Suprapubic skin (tissue), 4 donors: ENCODE data around the gene SEC11A.

Experiments used
- CTCF ChIP-seq, 2 donors: fragments of 200-600 bp in 1 of 2; fragments of 450-650 bp in 1 of 2; sonication (generic) in 1 of 2; IDR thresholded peaks; one replicate each; pipeline ENCODE4 v1.5.1; 2016 to 2019; ENCODE audit warnings: antibody characterized with exemption in 2 of 2, mild to moderate bottlenecking in 1 of 2, moderate library complexity in 1 of 2
- EP300 ChIP-seq: sonication (generic); formaldehyde crosslinking; IDR thresholded peaks from one replicate; pipeline ENCODE4 v1.6.1; 2017; ENCODE audit warnings: antibody characterized with exemption
- POLR2A ChIP-seq, 2 donors: fragments of 450-650 bp; IDR thresholded peaks; one replicate each; pipeline ENCODE4 v1.6.1; 2017; ENCODE audit warnings: antibody characterized with exemption in 2 of 2, mild to moderate bottlenecking in 2 of 2, moderate library complexity in 2 of 2
- POLR2AphosphoS5 ChIP-seq, 3 donors: sonication (generic); formaldehyde crosslinking; IDR thresholded peaks; one replicate each; pipeline ENCODE4 v1.6.1; 2017; ENCODE audit warnings: antibody characterized with exemption in 3 of 3

- TF ChIP-seq CTCF (IDR thresholded peaks at IDR 0.05) (no peak), POLR2AphosphoS5 (IDR thresholded peaks at IDR 0.05) (no peak), EP300 (no peak), POLR2A (IDR thresholded peaks at IDR 0.05) (no peak)
Observed at GRCh38 chr15:84653584-84653909, 62.4 kb downstream of the SEC11A start.
